Muscle of back (tissue), 13 donors: ENCODE measurements around the gene MCOLN1. TPM values are rescaled to one million over a fixed set of nuclear protein-coding genes. Genes with fewer than 3 reads are reported as not detected.

Experiments used
- DNase-seq, 3 donors: peaks; one replicate each; pipeline versions ENCODE4 v3.0.0 to v3.0.0-alpha.2; 2013
- long read RNA-seq, 9 donors: transcript quantifications; one replicate each; lab custom pipeline, GENCODE V29; 2026
- polyA plus RNA-seq, 10 donors: library from polyadenylated mRNA; unstranded; fragments of 120-200 nt; gene quantifications; one replicate each; pipeline ENCODE4 v1.2.1, GENCODE V29; 2013; ENCODE audit not compliant: insufficient read length in 10 of 10

MCOLN1 gene
- polyA plus RNA-seq = 10 to 100 TPM in 9 of 10 donors, 1 to 10 TPM in 1; 8.2 to 13.8 (median 12.0) TPM
- long read RNA-seq, donor 1, partial matches to known transcripts = 0 of 6 reads
- long read RNA-seq, donor 1, other reads (novel, unspliced or antisense) = 0 of 6 reads
- long read RNA-seq, donor 2, partial matches to known transcripts = 0 of 5 reads
- long read RNA-seq, donor 2, other reads (novel, unspliced or antisense) = 0 of 5 reads
- long read RNA-seq, donor 3 = 0 reads
- long read RNA-seq, donor 4, partial matches to known transcripts = 0 of 3 reads
- long read RNA-seq, donor 4, other reads (novel, unspliced or antisense) = 0 of 3 reads
- long read RNA-seq, donor 5, partial matches to known transcripts = 0 of 4 reads
- long read RNA-seq, donor 5, other reads (novel, unspliced or antisense) = 0 of 4 reads
- long read RNA-seq, donor 6, partial matches to known transcripts = 0 of 2 reads
- long read RNA-seq, donor 6, other reads (novel, unspliced or antisense) = 0 of 2 reads
- long read RNA-seq, donor 7, partial matches to known transcripts = 0 of 5 reads
- long read RNA-seq, donor 7, other reads (novel, unspliced or antisense) = 0 of 5 reads
- long read RNA-seq, donor 8, partial matches to known transcripts = 0 of 2 reads
- long read RNA-seq, donor 8, other reads (novel, unspliced or antisense) = 0 of 2 reads
- long read RNA-seq, donor 9, partial matches to known transcripts = 0 of 1 reads
- long read RNA-seq, donor 9, other reads (novel, unspliced or antisense) = 0 of 1 reads

DNA sequence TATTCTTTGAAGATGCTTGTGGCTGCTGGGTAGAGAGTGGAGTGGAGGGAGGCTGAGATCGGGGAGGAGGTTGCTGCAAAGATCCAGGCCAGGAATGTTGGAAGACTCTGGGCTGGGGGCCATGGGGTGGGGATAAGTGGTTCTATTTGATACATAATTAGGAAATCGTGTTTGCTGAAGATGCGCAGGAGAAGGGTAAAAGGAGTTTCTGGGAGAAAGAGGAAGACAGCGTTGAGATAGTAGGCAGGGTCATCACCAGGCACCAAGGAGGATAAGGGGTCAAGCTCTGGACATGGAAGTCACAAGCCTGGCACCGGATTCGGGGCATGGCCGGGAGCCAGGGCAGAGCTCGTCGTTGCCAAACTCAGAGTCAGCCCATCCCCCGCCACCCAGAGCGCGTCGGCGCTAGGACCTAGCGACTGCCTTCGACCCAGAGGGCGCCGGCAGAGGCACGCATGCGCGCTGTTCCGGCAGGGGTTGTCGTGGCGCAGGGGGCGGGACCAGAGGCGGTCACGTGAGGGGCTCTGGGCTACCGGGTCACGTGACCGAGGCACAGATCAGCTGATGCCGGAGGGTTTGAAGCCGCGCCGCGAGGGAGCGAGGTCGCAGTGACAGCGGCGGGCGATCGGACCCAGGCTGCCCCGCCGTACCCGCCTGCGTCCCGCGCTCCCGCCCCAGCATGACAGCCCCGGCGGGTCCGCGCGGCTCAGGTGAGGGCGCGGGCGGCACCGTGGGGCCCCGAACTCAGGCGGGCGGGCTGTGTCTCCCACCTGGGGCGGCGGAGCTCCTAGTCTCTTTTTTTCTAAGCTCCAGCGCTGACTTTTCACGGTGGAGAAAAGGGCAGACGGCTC, at the start of gene MCOLN1:
TSS of gene MCOLN1 (plus strand) at position 553 of the 851 bp plus-strand sequence. CDS start at position 680, 127 bp downstream.
- peak; percentile 97 to 99 (median 99) for DNase-seq

DNA sequence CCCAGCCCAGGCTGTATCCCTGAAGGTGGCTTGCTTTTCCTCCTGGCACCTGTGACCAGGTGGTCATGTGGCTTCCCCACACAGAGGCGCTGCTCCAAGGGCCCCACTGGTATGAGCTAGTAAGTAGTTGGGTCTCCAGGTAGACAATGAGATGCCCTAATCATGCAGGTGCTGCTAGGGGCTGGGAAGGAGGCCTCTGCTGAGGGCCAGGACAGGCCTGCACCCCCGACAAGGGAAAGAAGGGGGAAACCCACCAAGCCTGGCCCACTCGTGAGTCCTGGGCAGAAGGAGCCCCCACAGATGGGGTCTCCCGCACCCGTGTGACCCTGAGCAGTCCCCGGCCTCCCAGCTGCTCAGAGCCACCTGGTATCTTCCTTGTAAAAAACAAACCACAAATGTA, 46.8 kb upstream of the MCOLN1 start:
- no peak for DNase-seq

DNA sequence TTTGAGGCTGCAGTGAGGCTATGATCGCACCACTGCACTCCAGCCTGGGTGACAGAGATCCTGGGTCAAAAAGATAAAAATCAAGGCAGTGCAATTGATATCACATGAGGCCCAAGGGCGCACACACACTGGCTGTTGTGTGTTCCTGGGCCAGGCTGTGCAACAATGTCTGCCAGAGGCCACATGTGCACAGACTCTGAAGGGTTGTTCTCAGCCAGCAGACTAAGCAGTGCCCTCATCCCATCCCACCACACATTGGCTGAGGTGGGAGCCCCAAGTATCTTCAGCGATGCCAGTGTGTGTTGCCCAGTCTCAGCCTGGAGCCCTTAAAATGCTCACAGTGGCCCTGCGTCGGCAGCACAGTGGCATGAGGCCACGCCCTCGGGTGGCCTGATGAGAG, 46.2 kb upstream of the MCOLN1 start:
- DNase-seq = no peak

DNA sequence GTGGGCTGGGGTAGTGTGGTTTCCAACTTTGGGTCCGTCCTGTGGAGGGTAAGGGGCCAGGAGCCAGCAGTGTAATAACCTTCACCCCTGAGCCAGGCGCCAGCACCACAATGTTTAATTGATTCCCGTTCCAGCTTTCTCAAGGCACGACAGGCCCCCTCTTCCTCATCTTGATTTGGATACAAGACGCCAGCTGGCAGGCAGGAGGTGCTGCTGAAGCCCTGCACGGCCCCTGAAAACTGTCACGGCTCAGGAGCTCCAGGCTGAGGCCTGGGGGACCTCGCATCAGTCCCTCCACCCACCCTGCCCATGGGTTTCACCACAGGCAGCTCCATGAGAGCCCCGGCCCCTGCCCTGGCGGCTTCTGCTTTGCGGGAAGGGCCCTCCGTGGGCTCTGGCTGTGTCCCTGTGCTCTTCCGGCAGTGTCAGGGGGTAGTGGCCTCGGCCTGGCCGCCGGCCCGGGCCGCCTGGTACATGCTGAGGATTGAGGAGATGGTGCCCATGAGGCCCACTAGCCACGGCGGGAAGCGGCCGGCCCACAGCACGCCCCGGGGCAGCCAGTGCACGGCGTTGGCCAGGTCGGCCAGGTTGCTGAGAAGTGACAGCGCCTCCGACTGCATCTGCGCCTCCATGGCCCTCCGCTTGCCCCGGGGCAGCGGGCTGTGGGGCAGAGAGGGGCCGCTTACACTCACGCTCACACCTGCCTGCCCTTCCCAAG, 45.5 kb upstream of the MCOLN1 start:
- DNase-seq = no peak

DNA sequence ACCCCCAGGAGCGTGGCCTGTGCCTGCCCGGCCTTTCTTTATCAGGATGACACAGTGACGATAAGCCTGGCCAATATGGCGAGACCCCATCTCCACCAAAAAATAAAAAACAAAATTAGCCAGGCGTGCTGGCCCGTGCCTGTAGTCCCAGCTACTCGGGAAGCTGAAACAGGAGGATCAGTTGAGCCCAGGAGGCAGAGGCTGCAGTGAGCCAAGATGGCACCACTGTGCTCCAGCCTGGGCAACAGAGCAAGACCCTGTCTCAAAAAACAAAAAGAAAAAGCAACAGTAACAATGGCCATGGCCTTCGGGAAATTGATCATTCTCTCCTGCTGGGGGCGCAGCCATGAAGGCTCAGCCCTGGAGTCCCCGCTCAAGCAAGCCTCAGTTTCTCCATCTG, 44.7 kb upstream of the MCOLN1 start:
- no peak for DNase-seq

DNA sequence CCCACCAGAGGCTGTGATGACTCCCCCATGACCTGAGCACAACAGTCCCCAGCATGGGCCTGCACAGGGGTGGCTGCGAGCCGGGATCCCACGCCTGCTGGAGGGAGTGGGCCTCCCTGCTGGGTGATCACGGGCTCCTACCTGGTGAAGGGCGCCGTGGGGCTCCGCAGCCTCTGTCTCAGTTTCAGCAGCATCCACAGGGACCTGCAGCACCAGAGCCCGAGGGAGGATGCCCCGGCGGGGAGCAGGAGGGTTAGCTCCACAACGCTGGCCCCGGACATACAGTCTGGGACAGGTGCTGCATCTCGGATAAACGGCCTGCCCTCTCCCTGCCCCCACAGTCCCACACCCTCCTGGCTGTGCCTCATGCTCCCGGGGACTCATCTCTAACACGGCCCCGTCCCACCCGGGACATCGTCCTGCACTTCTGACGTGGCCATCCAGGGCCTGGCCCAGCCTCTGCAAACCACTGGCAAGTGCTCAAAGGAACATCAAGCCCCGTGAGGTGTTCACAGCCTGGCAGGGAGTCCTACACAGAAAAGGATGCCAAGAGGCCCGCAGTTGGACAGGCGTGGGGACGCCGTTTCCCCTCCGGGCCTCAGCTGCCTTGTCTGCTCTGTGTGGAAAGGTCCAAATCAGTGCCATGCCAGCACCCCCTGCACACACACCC, 44.1 kb upstream of the MCOLN1 start:
- DNase-seq = no peak

DNA sequence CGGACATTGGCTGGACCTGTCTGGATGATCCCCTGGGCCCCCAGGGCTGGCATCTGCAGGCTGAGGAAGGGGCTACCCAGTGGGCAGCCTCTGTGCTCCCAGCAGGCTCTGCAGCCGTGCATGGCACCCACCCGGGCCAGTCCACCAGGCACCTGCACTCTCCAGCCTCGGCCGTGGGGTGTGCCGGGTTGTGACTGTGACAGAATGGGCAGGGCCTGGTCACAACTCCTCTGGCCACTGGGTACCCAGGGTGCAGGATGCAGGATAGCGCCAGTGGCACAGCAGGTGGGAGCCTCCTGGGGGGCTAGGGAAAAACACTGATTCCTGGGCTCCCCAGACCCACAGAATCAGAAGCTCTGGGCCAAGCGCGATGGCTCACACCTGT, 43.6 kb upstream of the MCOLN1 start:
- no peak for DNase-seq

DNA sequence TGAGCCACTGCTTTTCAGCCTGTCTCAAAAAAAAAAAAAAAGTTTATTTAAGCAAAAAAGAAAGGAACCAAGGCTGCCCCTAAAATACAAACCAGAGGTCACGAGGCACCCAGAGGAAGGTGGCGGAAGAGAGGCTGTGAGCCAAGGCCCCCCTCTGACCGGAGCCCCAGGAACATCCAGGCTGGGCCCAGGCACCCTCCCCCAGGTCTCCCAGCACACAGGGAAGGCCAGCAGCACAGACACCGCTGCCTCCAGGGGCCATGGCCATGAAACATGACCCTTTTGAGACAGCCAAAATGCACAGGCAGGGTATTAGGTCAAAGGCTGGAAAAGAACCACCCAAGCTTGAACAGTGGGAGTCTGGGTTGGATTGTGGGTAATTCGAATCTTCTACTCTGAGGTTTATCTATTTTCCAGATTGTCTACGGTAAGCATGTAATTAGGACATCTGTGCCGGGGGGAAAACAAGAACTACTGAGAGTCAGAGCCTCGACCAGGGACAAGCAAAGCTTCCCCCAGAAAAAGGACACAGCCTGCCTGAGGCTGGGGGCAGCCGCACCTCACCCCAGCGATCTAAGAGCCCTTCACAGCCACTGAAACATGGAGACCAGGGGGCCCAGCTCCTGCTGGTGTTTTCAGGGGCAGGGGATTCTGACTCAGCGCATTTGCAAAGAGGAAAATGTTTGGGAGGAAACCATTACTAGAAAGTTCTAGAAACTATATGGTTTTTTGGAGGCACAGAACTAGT, 42.0 kb upstream of the MCOLN1 start:
- peak in 1 of 3 donors; percentile 32 for DNase-seq

DNA sequence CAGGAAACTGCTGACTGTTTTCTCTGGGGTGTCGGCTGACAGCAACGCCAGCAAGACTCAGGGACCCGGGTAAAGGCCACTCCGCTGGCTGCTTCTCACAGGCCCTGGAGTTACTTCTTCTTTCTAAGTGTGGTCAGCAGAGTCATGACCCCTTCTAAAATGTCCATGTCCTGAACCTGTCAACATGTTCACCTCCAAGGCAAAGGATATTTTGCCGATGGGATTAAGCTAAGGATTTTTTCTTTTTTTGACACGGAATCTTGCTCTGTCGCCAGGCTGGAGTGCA, 41.5 kb upstream of the MCOLN1 start:
- no peak for DNase-seq

DNA sequence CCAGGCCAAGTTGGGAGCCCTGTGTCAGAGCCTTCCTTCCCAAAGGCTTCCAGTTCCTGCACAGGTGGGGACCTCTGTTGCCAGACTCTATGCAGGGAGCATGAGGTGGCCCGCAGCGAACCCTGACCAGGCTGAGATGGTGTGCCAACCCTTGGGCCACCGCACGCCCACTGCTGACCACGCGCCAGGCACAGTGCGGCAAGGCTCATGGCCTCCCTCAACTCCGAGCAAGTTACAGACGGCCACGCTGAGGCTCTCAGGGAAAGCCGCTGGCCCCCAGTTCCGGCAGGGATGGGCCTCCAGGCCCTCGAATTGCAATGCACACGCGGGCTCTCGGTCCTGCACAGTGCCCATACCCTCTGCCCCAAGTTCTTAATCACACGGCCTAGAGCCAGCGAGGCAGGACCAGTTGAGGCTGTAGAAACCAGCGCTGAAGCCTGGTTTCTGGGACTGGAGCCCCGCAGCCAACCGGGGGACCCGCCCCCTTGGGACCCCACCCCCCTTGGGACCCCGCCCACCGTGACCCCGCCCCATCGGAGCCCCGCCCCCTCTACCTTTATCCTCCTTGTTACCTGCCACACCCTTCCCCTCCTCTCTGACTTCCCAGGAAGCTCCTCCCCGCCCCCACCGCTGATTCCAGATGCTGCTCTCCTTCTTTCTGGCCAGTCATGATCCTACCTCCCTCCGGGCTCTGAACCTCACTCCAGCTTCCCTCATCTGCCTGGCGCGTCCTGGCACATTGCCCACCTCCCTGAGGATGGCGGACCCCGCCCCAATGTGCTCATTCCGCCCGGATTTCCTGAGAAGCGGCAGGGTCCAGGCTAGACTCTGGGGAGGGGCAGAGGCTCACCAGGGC, 39.6 kb upstream of the MCOLN1 start:
- no peak for DNase-seq

DNA sequence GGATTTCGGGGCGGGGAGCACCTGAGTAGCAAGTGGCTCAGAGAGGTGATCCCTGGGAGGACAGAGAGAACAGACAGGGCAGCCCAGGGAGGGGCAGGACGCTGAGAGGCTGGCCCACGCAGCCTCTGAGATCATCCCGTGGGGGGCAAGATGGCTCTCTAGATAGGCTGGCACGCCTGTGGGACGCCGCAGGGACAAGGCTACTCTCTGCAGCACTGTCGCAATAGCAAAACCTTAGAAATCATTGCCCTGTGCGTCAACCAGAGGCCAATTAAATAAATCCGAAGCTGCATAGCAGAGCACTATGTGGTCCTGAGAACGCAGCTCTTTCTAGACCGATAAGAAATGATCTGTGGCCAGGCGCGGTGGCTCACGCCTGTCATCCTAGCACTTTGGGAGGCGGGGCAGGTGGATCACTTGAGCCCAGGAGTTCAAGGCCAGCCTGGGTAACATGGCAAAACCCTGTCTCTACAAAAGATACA, 38.7 kb upstream of the MCOLN1 start:
- no peak for DNase-seq

DNA sequence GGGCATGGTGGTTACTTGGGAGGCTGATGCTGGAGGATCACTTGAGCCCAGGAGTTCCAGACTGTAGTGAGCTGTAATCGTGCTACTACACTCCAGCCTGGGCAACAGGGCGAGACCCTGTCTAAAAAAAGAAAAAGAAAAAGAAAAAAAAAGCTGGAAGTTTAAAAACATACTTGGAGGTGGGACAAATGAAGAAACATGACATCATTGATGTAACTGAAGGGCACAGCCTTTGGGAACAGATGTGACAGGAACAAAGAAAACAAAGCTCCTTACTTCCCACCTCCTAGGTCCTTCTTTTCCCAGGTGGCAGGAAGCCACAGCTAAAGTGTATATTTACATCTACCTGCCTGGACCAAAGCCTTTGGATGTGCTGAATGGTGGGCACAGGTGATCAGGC, 35.5 kb upstream of the MCOLN1 start:
- DNase-seq = no peak

DNA sequence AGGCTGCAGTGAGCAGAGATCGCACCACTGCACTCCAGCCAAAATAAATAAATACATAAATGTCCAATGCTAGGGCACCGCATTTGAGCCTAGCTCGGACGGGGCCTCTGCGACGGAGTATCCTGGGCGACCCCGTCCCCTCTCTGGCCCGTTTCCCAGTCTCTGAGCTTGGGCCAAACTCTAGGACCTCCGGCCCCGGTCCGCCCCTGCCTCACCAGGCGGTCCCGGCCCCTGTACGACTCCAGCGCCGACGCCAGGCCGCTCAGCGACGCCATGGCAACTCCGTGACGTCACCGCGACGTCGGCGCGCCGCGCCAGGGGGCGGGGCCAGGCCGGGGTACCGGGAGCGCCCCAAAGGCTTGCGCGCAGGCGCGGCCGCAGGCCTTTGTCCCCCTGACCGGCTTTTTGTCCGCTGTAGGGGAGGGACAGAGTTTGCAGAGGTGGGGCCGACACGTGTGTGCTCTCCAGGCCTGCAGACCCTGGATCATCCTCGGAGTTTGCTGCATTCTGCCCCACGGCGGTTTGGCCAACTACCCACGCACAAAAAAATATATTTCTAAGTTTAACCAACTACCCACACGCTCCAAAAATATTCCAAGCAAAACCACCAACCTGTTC, 33.6 kb upstream of the MCOLN1 start, which contains the start of gene PEX11G:
TSS of gene PEX11G (minus strand) at position 300 of the 618 bp plus-strand sequence. CDS start at position 275, 25 bp downstream.
- DNase-seq = peak; percentile 85 to 97 (median 97)

DNA sequence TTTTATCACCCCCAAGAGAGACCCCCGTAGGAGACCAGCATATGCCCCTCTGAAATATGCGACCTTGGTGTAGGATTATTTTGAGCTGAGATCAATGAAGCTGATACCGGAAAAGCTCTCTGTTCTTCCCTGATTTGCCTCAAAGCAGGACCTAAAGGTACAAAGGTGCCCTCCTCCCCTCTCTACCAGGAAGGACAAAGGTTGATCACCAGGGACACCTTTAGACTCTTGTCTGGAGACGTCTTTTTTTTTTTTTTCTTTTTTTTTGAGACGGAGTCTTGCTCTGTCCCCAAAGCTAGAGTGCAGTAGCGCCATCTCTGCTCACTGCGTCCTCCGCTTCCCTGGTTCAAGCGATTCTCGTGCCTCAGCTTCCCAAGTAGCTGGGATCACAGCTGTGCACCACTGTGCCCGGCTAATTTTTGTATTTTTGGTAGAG, 32.8 kb upstream of the MCOLN1 start:
- DNase-seq = no peak

DNA sequence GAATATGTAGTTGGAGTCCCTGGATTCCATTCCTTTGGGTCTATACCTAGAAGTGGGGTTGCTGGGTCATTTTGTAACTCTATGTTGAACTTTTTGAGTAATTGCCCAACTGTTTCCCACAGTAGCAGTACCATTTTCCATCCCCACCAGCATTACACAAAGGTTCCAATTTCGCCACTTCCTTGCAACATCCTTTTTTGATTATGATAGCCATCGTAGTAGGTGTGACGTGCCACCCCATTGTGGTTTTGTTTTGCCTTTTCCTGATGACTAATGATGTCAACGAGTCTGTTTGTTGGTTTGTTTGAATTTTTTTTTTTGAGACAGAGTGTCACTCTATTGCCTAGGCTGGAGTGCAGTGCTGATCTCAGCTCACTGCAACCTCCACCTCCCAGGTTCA, 30.3 kb upstream of the MCOLN1 start:
- DNase-seq = no peak

DNA sequence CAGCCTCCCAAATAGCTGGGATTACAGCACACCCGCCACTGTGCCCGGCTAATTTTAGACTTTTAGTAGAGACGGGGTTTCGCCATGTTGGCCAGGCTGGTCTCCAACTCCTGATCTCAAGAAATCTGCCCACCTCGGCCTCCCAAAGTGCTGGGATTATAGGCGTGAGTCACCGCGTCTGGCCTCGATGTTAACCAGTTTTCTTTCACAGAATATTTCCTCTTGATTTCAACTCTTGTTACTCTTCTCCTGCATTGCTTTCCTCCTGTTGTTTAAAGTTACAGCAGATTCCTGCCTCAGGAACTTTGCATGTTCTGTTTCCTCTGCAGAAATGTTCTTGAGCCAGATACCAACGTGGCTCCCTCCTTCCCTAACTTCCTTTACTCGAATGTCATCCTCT, 29.9 kb upstream of the MCOLN1 start:
- DNase-seq = no peak

DNA sequence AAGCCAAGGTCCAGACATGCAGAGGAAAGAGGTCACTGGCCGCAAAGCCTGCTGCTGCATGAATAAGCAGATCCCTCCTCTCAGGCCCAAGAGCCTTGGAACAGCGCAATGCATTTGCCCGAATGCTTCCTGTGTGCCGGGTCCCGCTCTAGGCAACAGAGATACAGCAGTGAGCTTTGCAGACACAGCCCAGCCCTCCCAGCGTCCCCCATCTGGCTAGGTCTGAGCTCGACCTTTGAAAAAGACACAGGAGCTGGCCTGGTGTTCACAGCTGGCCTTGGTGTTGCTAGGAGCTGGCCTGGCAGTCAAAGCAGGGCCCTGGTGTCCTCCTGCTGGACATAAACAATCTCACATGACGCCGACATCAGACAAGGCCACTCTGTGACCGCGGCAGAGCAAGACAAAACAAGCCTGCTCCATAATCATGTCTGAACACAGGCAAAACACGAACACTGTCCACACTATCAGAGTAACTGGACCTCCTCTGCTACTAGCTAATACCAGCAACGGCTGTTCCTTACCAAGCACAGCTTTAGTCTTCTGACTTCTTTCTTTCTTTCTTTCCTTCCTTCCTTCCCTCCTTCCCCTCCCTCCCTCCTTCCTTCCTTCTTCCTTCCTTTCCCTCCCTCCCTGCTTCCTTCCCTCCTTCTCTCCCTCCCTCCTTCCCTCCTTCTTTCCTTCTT, 27.9 kb upstream of the MCOLN1 start:
- peak in 2 of 3 donors; percentile 55 to 75 for DNase-seq

DNA sequence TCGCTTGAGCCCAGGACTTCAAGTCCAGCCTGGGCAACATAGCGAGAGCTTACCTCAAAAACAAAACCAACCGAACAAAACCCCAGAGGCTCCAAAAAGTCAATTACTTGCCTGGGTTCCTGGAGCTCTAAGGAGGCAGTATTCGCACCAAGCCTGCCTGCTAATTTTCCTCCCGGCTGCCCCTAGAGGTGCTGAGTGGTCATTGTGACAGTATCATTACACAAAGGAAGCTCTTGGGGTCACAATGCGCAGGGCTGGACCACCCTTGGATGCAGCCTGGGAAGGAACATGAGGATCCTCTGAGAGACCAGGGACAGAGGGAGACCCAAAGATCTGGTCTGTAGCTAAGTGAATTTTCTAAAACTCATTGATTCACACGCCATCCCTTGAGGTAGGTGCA, 25.1 kb upstream of the MCOLN1 start:
- no peak for DNase-seq
